GM12874 (cell line): ENCODE measurements around the gene AGAP1.

Experiments used
- TF ChIP-seq, protein P1 (sequence below): IDR thresholded peaks from 2 replicates; pipeline ENCODE4 v1.5.1; 2011; ENCODE audit warnings: low read depth, mild to moderate bottlenecking, control low read depth, low read length, moderate library complexity; ENCODE audit not compliant: insufficient read depth

The AGAP1 gene

GRCh38 chr2:236130349-236130998 lies 636.6 kb downstream of the AGAP1 start:
- TF ChIP-seq, protein P1, sequence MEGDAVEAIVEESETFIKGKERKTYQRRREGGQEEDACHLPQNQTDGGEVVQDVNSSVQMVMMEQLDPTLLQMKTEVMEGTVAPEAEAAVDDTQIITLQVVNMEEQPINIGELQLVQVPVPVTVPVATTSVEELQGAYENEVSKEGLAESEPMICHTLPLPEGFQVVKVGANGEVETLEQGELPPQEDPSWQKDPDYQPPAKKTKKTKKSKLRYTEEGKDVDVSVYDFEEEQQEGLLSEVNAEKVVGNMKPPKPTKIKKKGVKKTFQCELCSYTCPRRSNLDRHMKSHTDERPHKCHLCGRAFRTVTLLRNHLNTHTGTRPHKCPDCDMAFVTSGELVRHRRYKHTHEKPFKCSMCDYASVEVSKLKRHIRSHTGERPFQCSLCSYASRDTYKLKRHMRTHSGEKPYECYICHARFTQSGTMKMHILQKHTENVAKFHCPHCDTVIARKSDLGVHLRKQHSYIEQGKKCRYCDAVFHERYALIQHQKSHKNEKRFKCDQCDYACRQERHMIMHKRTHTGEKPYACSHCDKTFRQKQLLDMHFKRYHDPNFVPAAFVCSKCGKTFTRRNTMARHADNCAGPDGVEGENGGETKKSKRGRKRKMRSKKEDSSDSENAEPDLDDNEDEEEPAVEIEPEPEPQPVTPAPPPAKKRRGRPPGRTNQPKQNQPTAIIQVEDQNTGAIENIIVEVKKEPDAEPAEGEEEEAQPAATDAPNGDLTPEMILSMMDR: no peak

DNA sequence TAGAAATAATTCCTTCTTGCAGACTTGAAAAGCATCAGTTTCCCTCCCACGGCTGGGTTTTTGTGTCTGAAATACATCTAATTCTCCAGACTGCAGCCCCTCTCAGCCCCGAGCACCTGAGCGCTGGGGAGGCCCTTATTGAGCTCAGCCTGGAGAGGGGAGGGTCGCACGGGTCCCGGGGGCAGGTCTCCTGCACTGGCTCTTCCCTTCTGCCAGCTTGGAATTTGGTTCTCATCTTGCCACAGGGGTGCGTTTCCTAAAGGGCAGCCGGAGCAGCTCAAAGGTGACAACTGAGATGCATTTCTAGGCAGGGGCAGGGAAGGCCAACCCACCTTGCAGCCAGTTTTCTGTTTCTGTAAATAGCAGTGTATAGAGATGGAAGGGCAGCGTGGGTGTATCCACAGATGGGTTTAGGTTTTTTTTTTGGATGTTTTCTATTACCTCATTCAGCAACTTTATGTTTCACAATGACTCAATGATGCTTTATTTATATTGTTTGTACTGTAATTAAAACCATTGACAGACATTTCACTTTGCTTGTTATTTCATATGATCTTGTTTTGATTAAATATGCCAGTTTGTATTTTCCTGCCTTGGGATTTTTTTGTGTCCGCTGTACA lies 637.3 kb downstream of the AGAP1 start:
- TF ChIP-seq, protein P1: no peak

DNA sequence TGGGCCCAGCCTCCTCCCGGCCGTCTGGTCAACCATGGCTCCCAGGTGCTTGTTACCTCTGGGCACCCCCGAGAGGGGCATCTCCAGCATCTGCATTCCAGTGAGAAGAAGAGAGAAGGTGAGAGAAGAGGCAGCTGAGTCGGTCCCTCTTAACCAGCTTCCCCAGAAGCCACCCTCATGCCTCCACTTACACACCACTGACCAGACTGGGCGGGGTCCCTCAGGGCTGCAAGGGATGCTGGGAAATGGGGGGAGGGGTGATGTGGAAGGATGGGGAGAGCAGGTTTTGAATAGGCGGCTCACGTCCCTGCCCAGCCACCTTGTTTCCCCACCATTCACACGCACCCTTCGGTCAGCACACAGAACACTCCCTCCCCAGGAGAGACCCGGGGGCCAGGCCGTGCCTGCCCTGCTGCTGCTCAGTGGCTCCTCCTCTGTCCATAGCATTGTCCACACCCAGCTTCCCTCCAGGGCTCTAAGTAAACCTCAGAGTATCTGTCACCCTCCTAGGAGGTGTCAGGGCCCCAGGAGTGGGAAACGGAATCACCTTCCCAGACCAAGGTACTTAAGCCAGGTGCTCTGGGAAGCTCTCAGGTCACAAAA lies 639.7 kb downstream of the AGAP1 start:
- TF ChIP-seq, protein P1: no peak

- TF ChIP-seq, protein P1: no peak
Observed at GRCh38 chr2:236136538-236136937, 642.7 kb downstream of the AGAP1 start.

GRCh38 chr2:236137066-236137465 lies 643.2 kb downstream of the AGAP1 start:
- TF ChIP-seq, protein P1: no peak

- TF ChIP-seq, protein P1: no peak
Observed at GRCh38 chr2:236143811-236144210, 650.0 kb downstream of the AGAP1 start.

GRCh38 chr2:236146436-236146835 lies 652.6 kb downstream of the AGAP1 start:
- TF ChIP-seq, protein P1: no peak
